Measurements from ENCODE around the gene ADAMTS9. TPM values are rescaled to one million over a fixed set of nuclear protein-coding genes. Genes with fewer than 3 reads are reported as not detected.

Gene ADAMTS9
- total and polyA plus RNA-seq, 9 donors: 11.8 to 88.8 (median 29.9) TPM

DNA sequence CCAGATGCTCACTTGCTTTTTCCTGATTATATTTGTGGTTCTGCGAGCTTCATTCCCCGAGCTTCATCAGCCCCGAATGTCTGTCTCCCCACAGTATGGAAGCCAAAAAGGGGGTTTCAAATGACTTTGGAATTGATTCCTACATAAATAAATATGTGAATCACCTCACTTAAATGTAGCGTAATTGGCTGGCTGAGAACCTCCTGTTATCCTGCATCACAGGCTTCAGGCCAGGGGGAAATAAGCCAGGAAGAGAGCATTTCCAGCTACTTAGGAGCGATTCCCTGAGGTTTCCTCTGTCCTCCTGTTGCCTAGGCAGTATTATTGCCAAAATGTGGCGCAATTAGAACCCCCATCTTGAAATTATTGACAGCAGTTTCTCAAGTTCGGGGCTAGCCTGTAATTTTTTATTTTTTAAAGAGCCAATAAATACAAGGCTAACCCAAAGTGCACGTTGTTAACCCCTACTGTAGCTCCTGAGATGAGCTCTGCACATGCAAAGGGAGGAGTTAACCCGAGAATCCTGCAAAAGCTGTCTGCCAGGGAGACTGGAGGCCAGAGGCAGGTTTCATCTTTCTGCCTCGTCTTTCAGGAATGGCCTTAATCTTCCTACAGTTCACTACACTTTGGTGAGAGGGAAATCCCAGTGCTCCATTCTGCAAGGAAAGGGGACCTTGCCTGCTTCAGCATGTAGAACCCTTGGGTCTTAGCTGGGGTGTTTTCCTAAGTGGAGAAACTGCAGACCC, 148.2 kb downstream of the ADAMTS9 start:
- intact Hi-C loops (cut with DNase I): loop anchor here in 3 of 4 donors (10.0 kb wide), 3 partner anchors 145 to 705 kb away; partner anchors contain the start of gene ADAMTS9 (in 1 of the 3)
- Histone ChIP-seq H3K4me1 (ENCODE audit: insufficient read depth) (peaks cover 3% of the 10 kb centered on the region), H3K4me3 (no peak overlapping the region), H3K27me3 (no peaks in the 10 kb centered on the region), H3K36me3 (no peaks in the 10 kb centered on the region), H3K27ac (no peak overlapping the region), H3K9me3 (no peaks in the 10 kb centered on the region)
- WGBS, 3 donors: 18 to 24% (median 19%) methylated on average over 10 of the region's 10 CpGs
- TF ChIP-seq POLR2A (IDR thresholded peaks at IDR 0.05) (no peak), EP300 (IDR thresholded peaks at IDR 0.05) (no peak)
- TF ChIP-seq, protein P1, sequence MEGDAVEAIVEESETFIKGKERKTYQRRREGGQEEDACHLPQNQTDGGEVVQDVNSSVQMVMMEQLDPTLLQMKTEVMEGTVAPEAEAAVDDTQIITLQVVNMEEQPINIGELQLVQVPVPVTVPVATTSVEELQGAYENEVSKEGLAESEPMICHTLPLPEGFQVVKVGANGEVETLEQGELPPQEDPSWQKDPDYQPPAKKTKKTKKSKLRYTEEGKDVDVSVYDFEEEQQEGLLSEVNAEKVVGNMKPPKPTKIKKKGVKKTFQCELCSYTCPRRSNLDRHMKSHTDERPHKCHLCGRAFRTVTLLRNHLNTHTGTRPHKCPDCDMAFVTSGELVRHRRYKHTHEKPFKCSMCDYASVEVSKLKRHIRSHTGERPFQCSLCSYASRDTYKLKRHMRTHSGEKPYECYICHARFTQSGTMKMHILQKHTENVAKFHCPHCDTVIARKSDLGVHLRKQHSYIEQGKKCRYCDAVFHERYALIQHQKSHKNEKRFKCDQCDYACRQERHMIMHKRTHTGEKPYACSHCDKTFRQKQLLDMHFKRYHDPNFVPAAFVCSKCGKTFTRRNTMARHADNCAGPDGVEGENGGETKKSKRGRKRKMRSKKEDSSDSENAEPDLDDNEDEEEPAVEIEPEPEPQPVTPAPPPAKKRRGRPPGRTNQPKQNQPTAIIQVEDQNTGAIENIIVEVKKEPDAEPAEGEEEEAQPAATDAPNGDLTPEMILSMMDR (IDR thresholded peaks at IDR 0.05): no peak
- peak in 2 of 5 donors; percentile 31 to 69 for DNase-seq

DNA sequence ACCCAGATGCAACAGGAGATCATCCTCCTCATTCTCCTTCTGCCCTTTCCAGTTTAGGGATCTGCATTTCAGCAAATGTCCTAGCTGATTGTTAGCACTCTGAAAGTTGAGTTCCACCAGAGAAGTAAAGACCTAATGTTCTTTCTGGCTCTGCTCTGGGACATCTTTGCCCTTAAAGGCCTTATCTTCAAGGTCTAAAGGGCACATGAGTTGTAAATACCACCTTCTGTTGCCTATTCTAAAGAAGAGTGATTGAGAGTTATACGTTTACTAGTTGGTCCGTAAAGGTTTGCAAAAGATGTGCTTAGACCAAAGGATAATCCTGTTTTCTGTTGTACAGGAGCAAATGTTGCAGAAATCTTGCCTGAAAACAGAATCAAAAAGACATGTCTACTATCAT, 151.6 kb downstream of the ADAMTS9 start:
- no peaks in the 10 kb centered on the region for H3K27me3 ChIP-seq
- WGBS, 3 donors: 86 to 97% (median 91%) methylated on average over 2 of the region's 2 CpGs
- peaks cover 3% of the 10 kb centered on the region for H3K4me1 ChIP-seq (ENCODE audit: insufficient read depth)
- no peaks in the 10 kb centered on the region for H3K9me3 ChIP-seq
- no peak overlapping the region for H3K4me3 ChIP-seq
- no peak for DNase-seq
- intact Hi-C loops (cut with DNase I): loop anchor here in 3 of 4 donors (10.0 kb wide), 3 partner anchors 149 to 709 kb away; partner anchors contain the start of gene ADAMTS9 (in 1 of the 3)
- no peaks in the 10 kb centered on the region for H3K36me3 ChIP-seq
- no peak for TF ChIP-seq EP300 (IDR thresholded peaks at IDR 0.05)
- TF ChIP-seq POLR2A (IDR thresholded peaks at IDR 0.05): no peak
- TF ChIP-seq, protein P1 (IDR thresholded peaks at IDR 0.05): no peak
- no peak overlapping the region for H3K27ac ChIP-seq

DNA sequence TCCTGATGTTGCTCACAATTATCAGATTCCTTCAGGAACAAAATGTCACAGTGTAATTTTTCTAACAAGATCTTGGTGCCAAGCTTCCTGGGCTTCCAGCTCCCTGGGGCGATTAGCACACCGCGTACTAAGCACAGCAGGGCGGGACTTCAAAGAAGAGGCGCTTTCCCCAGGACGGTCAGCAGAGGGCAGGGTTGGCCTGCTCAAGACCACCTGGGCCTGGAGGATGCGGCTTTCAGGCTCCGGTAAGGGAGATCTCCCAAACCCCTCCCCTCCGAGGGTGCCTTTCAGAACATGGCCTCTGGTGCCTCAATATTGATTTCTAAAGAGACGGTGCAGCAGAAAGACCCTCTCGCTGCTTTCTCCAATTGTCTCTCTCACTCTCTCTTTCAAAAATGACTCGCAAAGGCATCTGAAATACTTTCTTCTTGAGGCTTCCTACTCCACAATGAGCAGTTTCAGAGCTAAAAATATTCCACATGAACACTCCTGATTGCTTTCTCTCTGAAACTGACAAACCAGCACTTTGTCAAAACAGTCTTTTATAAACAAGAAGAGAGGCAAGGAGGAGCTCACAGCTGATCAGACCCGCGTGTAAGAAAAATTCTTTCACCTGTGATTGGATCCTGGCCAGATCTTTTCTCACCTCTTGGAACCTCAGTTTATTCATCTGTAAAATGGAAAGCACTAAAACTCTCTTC, 154.0 kb downstream of the ADAMTS9 start:
- TF ChIP-seq, protein P1 (IDR thresholded peaks at IDR 0.05): peak; percentile 88 to 92 (median 89)
- no peak for TF ChIP-seq EP300 (IDR thresholded peaks at IDR 0.05)
- no peak for TF ChIP-seq POLR2A (IDR thresholded peaks at IDR 0.05)
- Histone ChIP-seq H3K36me3 (no peaks in the 10 kb centered on the region), H3K4me3 (no peak overlapping the region), H3K27ac (no peak overlapping the region), H3K27me3 (no peaks in the 10 kb centered on the region), H3K4me1 (ENCODE audit: insufficient read depth) (no peaks in the 10 kb centered on the region), H3K9me3 (no peaks in the 10 kb centered on the region)
- intact Hi-C loops (cut with DNase I): loop anchor here (5.0 to 10.0 kb wide), 9 partner anchors 151 to 1214 kb away; partner anchors contain the start of gene ADAMTS9 (in 4 of the 4)
- WGBS, 3 donors: 5 to 13% (median 7%) methylated on average over 14 of the region's 14 CpGs
- DNase-seq: peak; percentile 90 to 95 (median 93)

DNA sequence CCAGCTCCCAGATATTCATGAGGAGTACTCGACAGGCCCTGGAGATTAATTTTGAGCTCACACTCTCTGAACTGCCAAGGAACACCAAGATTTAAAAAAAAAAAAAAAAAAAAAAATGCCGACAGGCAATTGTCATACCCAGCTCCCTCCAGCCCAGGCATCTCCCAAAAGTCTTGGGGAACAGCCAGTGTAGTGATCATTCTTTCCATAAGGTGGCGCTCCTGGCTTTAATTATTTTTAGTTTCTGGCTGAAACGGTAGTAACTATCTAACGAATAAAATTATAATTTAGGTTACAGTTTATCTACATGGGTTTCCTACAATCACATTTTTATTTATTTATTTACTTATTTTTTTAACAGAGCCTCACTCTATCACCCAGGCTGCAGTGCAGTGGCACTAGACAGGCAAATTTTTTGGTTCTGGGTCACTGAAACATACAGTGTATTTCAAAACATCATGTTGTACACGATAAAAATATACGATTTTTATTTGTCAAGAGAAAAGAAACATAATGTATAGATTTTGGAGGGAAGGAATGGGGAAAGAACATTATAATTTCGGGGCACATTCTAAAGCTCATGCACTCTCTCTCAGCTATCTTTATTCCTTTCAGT, 157.3 kb downstream of the ADAMTS9 start:
- H3K36me3 ChIP-seq: no peaks in the 10 kb centered on the region
- H3K4me1 ChIP-seq (ENCODE audit: insufficient read depth): no peaks in the 10 kb centered on the region
- H3K9me3 ChIP-seq: no peaks in the 10 kb centered on the region
- TF ChIP-seq, protein P1 (IDR thresholded peaks at IDR 0.05): peak; percentile 45 to 88 (median 78)
- no peak for TF ChIP-seq POLR2A (IDR thresholded peaks at IDR 0.05)
- WGBS, 3 donors: 13 to 21% (median 14%) methylated on average over 8 of the region's 8 CpGs
- no peak overlapping the region for H3K4me3 ChIP-seq
- intact Hi-C loops (cut with DNase I): loop anchor here (5.0 to 10.0 kb wide), 9 partner anchors 154 to 1217 kb away; partner anchors contain the start of gene ADAMTS9 (in 4 of the 4)
- H3K27me3 ChIP-seq: no peaks in the 10 kb centered on the region
- peak; percentile 69 to 88 (median 80) for DNase-seq
- no peak overlapping the region for H3K27ac ChIP-seq

Measured in ovary (tissue), 9 donors.